Transverse colon (tissue), 4 donors: ENCODE results near the gene AASDH. TPM values are rescaled to one million over a fixed set of nuclear protein-coding genes. Genes with fewer than 3 reads are reported as not detected.

Source experiments
- DNase-seq: peaks from one replicate; pipeline ENCODE4 v3.0.0-alpha.2; 2019
- H3K27ac ChIP-seq, 4 donors: fragments of 200-600 bp; sonication (generic); 2 replicates each; pipeline ENCODE4 v1.5.1; 2016 to 2018; ENCODE audit warnings: inconsistent platforms in 4 of 4
- H3K27me3 ChIP-seq: fragments of 200-600 bp; sonication (generic); 2 replicates; pipeline ENCODE4 v1.5.1; 2017; ENCODE audit warnings: inconsistent platforms
- H3K36me3 ChIP-seq, 4 donors: fragments of 200-600 bp; sonication (generic); 2 replicates each; pipeline ENCODE4 v1.5.1; 2017 to 2019; ENCODE audit warnings: inconsistent platforms in 4 of 4
- H3K4me1 ChIP-seq, 4 donors: fragments of 200-600 bp; sonication (generic); 2 replicates each; pipeline ENCODE4 v1.5.1; 2017 to 2020; ENCODE audit warnings: inconsistent platforms in 4 of 4
- H3K4me3 ChIP-seq, 4 donors: fragments of 200-600 bp; sonication (generic); 1 replicate in 1 of 4; 2 replicates in 3 of 4; pipeline versions ENCODE4 v1.5.1 to v1.6.1; 2017 to 2019; ENCODE audit warnings: inconsistent platforms in 4 of 4
- H3K9me3 ChIP-seq, 2 donors: fragments of 200-600 bp; sonication (generic); 2 replicates each; pipeline ENCODE4 v1.5.1; 2017 to 2019; ENCODE audit warnings: inconsistent platforms in 2 of 2
- EP300 ChIP-seq: sonication (generic); formaldehyde crosslinking; IDR thresholded peaks from one replicate; pipeline ENCODE4 v1.6.1; 2017; ENCODE audit warnings: antibody characterized with exemption, low read depth
- POLR2A ChIP-seq: fragments of 450-650 bp; IDR thresholded peaks from one replicate; pipeline ENCODE4 v1.6.1; 2016; ENCODE audit warnings: antibody characterized with exemption, mild to moderate bottlenecking, moderate library complexity
- POLR2AphosphoS5 ChIP-seq, 3 donors: sonication (generic); formaldehyde crosslinking; IDR thresholded peaks; one replicate each; pipeline ENCODE4 v1.6.1; 2016; ENCODE audit warnings: antibody characterized with exemption in 3 of 3
- WGBS, 2 donors: methylation state at CpG; one replicate each; pipeline ENCODE4 v1.1.5; 2018; ENCODE audit warnings: low coverage in 1 of 2; 5-methylcytosine and 5-hydroxymethylcytosine counted together
- in situ Hi-C, 4 donors: fragments of 200-750 bp; cut with MboI; loops; one replicate each; pipeline versions ENCODE4 v1.15.0 to v1.15.1; 2017; ENCODE audit warnings: low sequenced_read_pairs in 3 of 4, low pct_ligation_motif_present in 1 of 4, low pct_unique_long_range_greater_than_20kb in 1 of 4
- intact Hi-C: fragments of 100-400 bp; cut with DNase I; formaldehyde crosslinking; loops from one replicate; pipeline ENCODE4 v1.15.1; 2023; ENCODE audit warnings: low total_unique reads
- total RNA-seq, 4 donors: library from RNA; depleted of rRNA; stranded (reverse); fragments of >200 nt; gene quantifications; one replicate each; pipeline ENCODE4 v1.1.0, GENCODE V29; 2016
- TF ChIP-seq, protein P1 (sequence below), 5 experiments: fragments of 200-600 bp in 3 of 5; fragments of 450-650 bp in 2 of 5; sonication (generic) in 3 of 5; IDR thresholded peaks; 1 replicate in 2 of 5; 2 replicates in 3 of 5; pipeline ENCODE4 v1.5.1; 2016 to 2017; ENCODE audit warnings: antibody characterized with exemption in 5 of 5, inconsistent platforms in 3 of 5, mild to moderate bottlenecking in 2 of 5, moderate library complexity in 1 of 5

AASDH gene
- total RNA-seq, 4 donors from 2014 or later, result 5.0 to 12.3 (median 7.6) TPM

DNA sequence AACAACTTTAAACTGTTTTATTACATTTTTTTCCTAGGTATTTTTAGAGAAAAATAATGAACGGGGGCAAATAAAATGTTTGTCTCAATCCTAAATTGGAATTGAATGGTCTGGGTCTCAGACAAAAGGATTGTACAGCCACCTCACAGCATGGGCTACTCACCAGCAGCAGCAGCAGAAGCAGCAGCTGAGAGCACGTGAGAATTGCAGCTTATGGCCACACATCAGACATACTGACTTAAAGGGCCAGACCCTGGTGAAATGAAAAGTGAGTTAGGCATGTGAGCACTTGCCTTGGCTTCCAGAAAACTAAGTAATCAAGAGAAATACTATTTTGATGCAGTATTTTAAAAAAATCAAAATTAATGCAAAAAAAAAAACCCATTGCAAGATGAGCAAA lies 56.6 kb downstream of the AASDH start:
- no peak for TF ChIP-seq EP300
- TF ChIP-seq POLR2A, result no peak
- no peak for TF ChIP-seq POLR2AphosphoS5 (IDR thresholded peaks at IDR 0.05)
- TF ChIP-seq, protein P1, sequence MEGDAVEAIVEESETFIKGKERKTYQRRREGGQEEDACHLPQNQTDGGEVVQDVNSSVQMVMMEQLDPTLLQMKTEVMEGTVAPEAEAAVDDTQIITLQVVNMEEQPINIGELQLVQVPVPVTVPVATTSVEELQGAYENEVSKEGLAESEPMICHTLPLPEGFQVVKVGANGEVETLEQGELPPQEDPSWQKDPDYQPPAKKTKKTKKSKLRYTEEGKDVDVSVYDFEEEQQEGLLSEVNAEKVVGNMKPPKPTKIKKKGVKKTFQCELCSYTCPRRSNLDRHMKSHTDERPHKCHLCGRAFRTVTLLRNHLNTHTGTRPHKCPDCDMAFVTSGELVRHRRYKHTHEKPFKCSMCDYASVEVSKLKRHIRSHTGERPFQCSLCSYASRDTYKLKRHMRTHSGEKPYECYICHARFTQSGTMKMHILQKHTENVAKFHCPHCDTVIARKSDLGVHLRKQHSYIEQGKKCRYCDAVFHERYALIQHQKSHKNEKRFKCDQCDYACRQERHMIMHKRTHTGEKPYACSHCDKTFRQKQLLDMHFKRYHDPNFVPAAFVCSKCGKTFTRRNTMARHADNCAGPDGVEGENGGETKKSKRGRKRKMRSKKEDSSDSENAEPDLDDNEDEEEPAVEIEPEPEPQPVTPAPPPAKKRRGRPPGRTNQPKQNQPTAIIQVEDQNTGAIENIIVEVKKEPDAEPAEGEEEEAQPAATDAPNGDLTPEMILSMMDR (IDR thresholded peaks at IDR 0.05), result no peak
- intact Hi-C loops, result no loop called here
- Histone ChIP-seq H3K36me3 (peaks cover 0 to 13% (median 2%) of the 10 kb centered on the region in 4 donors), H3K27me3 (no peaks in the 10 kb centered on the region), H3K9me3 (no peaks in the 10 kb centered on the region), H3K27ac (no peak overlapping the region), H3K4me3 (no peak overlapping the region), H3K4me1 (no peaks in the 10 kb centered on the region)
- DNase-seq, result no peak
- in situ Hi-C loops, result no loop called here
- WGBS, 2 donors, result 52 to 60% methylated on average over 2 of the region's 2 CpGs

DNA sequence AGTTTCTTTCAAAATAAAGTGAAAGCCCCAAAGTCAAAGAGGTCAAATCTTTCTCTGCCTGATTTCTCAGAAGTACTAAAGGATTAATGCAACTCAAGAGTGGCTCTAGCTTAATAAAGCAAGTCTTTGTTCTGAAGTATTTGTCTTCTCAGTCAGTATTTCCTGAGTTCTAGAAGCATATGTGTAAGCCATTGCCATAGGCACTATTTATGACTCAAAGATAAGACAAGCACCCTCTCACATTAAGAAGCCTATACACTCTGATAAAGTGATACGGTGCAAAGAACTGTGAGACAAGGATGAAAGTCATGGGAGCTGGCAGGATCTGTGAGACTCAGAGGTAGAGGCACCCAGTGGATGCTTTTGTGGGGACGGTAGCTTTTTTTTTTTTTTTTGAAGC lies 60.9 kb downstream of the AASDH start:
- Histone ChIP-seq H3K4me3 (no peak overlapping the region), H3K27me3 (no peaks in the 10 kb centered on the region), H3K9me3 (no peaks in the 10 kb centered on the region), H3K36me3 (peaks cover 0 to 13% (median 2%) of the 10 kb centered on the region in 4 donors), H3K27ac (no peak overlapping the region), H3K4me1 (no peaks in the 10 kb centered on the region)
- intact Hi-C loops (no loop called here), in situ Hi-C loops (no loop called here)
- TF ChIP-seq, protein P1 (IDR thresholded peaks at IDR 0.05), result no peak
- TF ChIP-seq POLR2A, result no peak
- no peak for TF ChIP-seq POLR2AphosphoS5 (IDR thresholded peaks at IDR 0.05)
- no peak for TF ChIP-seq EP300
- DNase-seq, result no peak
- 88% methylated on average over 2 of the region's 2 CpGs; no CpG with 5 or more reads in 1 of the 2 donors for WGBS, 2 donors

DNA sequence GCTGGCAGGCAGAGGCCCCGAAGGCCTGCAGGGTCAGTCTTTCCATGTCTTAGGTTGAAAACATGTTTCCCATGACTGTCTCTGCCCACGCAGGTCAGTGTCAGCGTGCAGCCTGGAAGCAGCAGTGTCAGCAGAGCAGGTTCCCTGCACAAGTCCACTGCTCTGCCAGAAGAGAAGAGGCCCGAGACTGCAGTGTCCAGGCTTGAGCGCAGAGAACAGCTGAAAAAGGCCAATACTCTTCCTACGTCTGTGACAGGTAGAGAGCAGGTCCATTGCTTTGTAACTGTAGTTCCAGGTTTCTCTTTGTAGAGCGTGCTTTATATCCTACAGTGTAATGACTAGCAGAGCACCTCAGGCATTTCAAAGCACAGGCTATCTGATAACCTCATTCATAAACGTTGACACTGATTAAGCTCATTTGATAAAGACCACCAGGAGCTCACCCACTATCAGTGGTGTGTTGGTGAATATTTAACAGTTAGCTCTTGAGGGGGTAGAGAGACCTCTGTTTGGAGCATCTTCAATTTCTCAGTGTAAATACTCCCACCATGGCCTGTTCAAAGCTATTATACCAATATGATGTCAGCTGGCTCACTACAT lies 63.2 kb downstream of the AASDH start:
- H3K27ac ChIP-seq, result no peak overlapping the region

DNA sequence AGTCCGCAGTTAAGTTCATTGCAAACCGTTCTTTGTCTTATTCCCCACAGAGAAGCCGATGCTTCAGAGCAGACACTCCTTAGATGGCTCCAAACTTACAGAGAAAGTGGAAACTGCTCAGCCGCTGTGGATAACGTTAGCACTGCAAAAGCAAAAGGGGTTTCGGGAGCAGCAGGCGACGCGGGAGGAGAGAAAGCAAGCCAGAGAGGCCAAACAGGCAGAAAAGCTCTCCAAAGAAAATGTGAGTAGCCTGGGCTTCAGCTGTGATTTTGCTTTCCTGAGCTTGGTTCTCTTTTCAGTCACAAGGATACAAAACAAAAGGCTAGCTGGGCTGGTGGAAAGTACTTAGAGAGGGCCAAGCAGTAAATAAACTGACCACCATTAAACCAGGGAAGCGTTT lies 64.0 kb downstream of the AASDH start:
- DNase-seq, result no peak
- intact Hi-C loops, result no loop called here
- Histone ChIP-seq H3K4me3 (no peak overlapping the region), H3K4me1 (no peaks in the 10 kb centered on the region), H3K9me3 (no peaks in the 10 kb centered on the region), H3K27ac (no peak overlapping the region), H3K36me3 (peaks cover 0 to 8% (median 2%) of the 10 kb centered on the region in 4 donors), H3K27me3 (no peaks in the 10 kb centered on the region)
- 71 to 78% methylated on average over 1 to 10 of the region's 10 CpGs for WGBS, 2 donors
- in situ Hi-C loops, result loop anchor here in 3 of 4 donors (25.0 kb wide), 1 partner anchor 386 kb away; the partner anchor contains the start of gene CEP135 (in 3 of the 3)
- TF ChIP-seq, protein P1 (IDR thresholded peaks at IDR 0.05), result no peak
- no peak for TF ChIP-seq POLR2A
- no peak for TF ChIP-seq EP300
- TF ChIP-seq POLR2AphosphoS5 (IDR thresholded peaks at IDR 0.05), result no peak

More for the DNA sequence above, 63.2 kb downstream of the AASDH start:
- Histone ChIP-seq H3K4me3 (no peak overlapping the region), H3K27me3 (no peaks in the 10 kb centered on the region), H3K9me3 (no peaks in the 10 kb centered on the region), H3K36me3 (peaks cover 0 to 12% (median 2%) of the 10 kb centered on the region in 4 donors), H3K4me1 (no peaks in the 10 kb centered on the region)
- DNase-seq, result no peak
- TF ChIP-seq, protein P1 (IDR thresholded peaks at IDR 0.05), result no peak
- TF ChIP-seq EP300 (no peak), POLR2AphosphoS5 (IDR thresholded peaks at IDR 0.05) (no peak), POLR2A (no peak)
- intact Hi-C loops (no loop called here), in situ Hi-C loops (loop anchor here in 3 of 4 donors (25.0 kb wide), 1 partner anchor 387 kb away; the partner anchor contains the start of gene CEP135 (in 3 of the 3))
- 86% methylated on average over 2 to 8 of the region's 8 CpGs for WGBS, 2 donors
